ENCODE results near the gene PAPSS2. TPM values are rescaled to one million over a fixed set of nuclear protein-coding genes. Genes with fewer than 3 reads are reported as not detected.

The PAPSS2 gene
- total RNA-seq, 1 donor from 2014 or later, result 7.3 TPM

DNA sequence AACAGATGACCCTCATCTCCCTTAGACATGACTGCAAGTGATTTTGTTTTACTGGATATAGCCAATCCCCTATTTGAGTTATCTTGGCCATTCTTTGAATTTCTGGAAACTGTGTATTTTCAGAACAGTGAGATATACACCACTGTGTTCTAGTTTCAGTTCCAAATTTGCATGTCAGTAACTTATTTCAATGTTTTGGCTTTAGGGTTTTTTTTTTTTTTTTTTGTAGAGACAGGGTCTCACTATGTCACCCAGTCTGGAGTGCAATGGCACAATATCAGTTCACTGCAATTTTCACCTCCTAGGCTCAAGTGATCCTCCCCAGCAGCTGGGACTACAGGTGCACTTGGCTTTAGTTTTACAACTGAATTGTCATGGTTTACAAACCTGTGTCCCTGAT is 91.1 kb downstream of the PAPSS2 start:
- H3K9me3 Mint-ChIP-seq (ENCODE audit: low read depth), result peaks cover 4% of the 10 kb centered on the region
- no peak for DNase-seq (ENCODE audit: low spot score, unreplicated experiment)
- peaks cover 8% of the 10 kb centered on the region for H3K36me3 Mint-ChIP-seq (ENCODE audit: insufficient read depth)
- peaks cover 18% of the 10 kb centered on the region for H3K4me1 Mint-ChIP-seq (ENCODE audit: low read depth)
- no peaks in the 10 kb centered on the region for H3K27me3 Mint-ChIP-seq
- H3K27ac Mint-ChIP-seq, result peak overlapping the region; percentile 18
- H3K4me3 Mint-ChIP-seq (ENCODE audit: low read depth), result no peak overlapping the region
- no peak for TF ChIP-seq CTCF (IDR thresholded peaks at IDR 0.05; ENCODE audit: unreplicated experiment)

- TF ChIP-seq CTCF (IDR thresholded peaks at IDR 0.05; ENCODE audit: unreplicated experiment), result no peak
- peaks cover 4% of the 10 kb centered on the region for H3K9me3 Mint-ChIP-seq (ENCODE audit: low read depth)
- no peak for DNase-seq (ENCODE audit: low spot score, unreplicated experiment)
- peaks cover 12% of the 10 kb centered on the region for H3K36me3 Mint-ChIP-seq (ENCODE audit: insufficient read depth)
- H3K27me3 Mint-ChIP-seq, result no peaks in the 10 kb centered on the region
- no peak overlapping the region for H3K4me3 Mint-ChIP-seq (ENCODE audit: low read depth)
- H3K27ac Mint-ChIP-seq, result no peak overlapping the region
- peaks cover 18% of the 10 kb centered on the region for H3K4me1 Mint-ChIP-seq (ENCODE audit: low read depth)
Observed at GRCh38 chr10:87751274-87751673, 91.6 kb downstream of the PAPSS2 start.

GRCh38 chr10:87752566-87752965 is 92.9 kb downstream of the PAPSS2 start:
- H3K4me1 Mint-ChIP-seq (ENCODE audit: low read depth), result peaks cover 18% of the 10 kb centered on the region
- H3K4me3 Mint-ChIP-seq (ENCODE audit: low read depth), result no peak overlapping the region
- peaks cover 13% of the 10 kb centered on the region for H3K36me3 Mint-ChIP-seq (ENCODE audit: insufficient read depth)
- no peak for DNase-seq (ENCODE audit: low spot score, unreplicated experiment)
- no peaks in the 10 kb centered on the region for H3K27me3 Mint-ChIP-seq
- TF ChIP-seq CTCF (IDR thresholded peaks at IDR 0.05; ENCODE audit: unreplicated experiment), result no peak
- H3K27ac Mint-ChIP-seq, result no peak overlapping the region
- peaks cover 4% of the 10 kb centered on the region for H3K9me3 Mint-ChIP-seq (ENCODE audit: low read depth)

DNA sequence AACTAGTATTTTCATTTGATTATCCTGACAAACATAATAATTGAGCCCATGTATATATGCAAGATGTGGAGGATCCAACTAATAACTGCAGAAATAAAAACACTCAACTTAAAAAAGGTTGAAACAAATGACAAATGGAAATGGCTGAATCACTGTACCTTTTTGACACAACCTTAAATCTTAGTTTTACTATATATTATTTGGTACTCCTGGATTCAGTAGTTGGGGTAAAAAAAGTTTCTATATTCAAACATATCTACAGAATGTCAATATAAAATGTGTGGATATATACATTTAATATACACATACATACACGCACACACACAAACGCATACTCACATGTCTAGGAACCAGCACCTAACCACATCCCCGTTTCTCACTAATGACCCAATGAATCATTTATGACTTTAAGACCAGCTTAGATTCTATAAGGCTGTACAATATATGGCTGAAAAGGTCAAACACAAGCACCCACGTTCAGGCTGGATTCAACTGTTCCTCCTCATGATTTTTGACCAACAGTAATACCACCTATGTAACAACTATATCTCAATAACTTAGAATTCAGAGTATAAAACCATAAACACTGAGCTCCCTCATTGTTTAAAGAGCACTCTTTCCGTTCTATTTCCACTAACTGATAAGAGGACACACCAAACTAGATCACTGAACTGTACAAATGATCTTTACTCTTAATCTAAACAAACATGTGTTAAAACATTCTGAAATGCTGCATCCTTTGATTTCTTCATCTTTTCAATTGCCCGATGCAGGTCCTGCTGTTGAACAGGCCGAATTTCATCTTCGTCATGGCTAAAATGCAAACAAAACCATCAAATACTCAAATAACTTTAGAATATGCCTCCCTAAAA is 94.6 kb downstream of the PAPSS2 start:
- Mint-ChIP-seq H3K9me3 (ENCODE audit: low read depth) (no peaks in the 10 kb centered on the region), H3K4me3 (ENCODE audit: low read depth) (no peak overlapping the region), H3K27me3 (no peaks in the 10 kb centered on the region), H3K4me1 (ENCODE audit: low read depth) (peaks cover 19% of the 10 kb centered on the region), H3K36me3 (ENCODE audit: insufficient read depth) (peaks cover 13% of the 10 kb centered on the region), H3K27ac (no peak overlapping the region)
- TF ChIP-seq CTCF (IDR thresholded peaks at IDR 0.05; ENCODE audit: unreplicated experiment), result no peak
- DNase-seq (ENCODE audit: low spot score, unreplicated experiment), result no peak

GRCh38 chr10:87757685-87758084 is 98.0 kb downstream of the PAPSS2 start:
- H3K9me3 Mint-ChIP-seq (ENCODE audit: low read depth), result no peaks in the 10 kb centered on the region
- no peak overlapping the region for H3K4me3 Mint-ChIP-seq (ENCODE audit: low read depth)

More at GRCh38 chr10:87757685-87758084, 98.0 kb downstream of the PAPSS2 start:
- peaks cover 15% of the 10 kb centered on the region for H3K36me3 Mint-ChIP-seq (ENCODE audit: insufficient read depth)
- H3K4me1 Mint-ChIP-seq (ENCODE audit: low read depth), result peaks cover 5% of the 10 kb centered on the region
- H3K27me3 Mint-ChIP-seq, result no peaks in the 10 kb centered on the region
- no peak for TF ChIP-seq CTCF (IDR thresholded peaks at IDR 0.05; ENCODE audit: unreplicated experiment)
- H3K27ac Mint-ChIP-seq, result no peak overlapping the region
- no peak for DNase-seq (ENCODE audit: low spot score, unreplicated experiment)
